ENCODE measurements around the gene RPUSD3.

Gene RPUSD3

GRCh38 chr3:9828801-9829755 lies 14.7 kb downstream of the RPUSD3 start:
- no peak for DNase-seq

DNA sequence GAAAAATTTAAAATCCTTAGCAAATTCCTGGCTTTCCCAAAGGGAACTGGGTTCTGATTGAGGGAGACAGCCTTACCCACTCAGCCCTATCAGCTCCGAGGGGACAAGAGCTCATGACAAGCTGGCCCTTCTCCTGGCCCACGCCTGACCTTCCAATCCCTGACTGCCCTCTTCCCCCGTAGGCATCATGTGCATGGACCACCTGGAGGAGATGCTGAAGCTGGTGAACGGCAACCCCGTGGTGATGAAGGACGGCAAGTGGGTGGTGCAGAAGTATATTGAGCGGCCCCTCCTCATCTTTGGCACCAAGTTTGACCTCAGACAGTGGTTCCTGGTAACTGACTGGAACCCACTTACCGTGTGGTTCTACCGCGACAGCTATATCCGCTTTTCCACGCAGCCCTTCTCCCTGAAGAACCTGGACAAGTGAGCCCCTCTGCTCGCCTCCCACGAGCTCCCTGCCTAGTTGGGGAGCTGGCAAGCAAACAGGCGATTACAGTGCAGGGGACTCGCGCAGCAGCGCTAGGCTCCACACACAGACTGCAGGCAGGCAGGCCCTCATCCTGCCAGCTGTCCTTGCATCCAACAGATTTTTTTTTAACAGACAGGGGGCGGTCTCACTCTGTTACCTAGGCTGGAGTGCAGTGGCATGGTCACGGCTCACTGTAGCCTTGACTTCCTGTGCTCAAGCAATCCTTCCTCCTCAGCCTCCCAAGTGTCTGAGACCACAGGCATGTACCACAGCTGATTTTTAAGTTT lies 16.8 kb downstream of the RPUSD3 start:
- DNase-seq, result no peak

DNA sequence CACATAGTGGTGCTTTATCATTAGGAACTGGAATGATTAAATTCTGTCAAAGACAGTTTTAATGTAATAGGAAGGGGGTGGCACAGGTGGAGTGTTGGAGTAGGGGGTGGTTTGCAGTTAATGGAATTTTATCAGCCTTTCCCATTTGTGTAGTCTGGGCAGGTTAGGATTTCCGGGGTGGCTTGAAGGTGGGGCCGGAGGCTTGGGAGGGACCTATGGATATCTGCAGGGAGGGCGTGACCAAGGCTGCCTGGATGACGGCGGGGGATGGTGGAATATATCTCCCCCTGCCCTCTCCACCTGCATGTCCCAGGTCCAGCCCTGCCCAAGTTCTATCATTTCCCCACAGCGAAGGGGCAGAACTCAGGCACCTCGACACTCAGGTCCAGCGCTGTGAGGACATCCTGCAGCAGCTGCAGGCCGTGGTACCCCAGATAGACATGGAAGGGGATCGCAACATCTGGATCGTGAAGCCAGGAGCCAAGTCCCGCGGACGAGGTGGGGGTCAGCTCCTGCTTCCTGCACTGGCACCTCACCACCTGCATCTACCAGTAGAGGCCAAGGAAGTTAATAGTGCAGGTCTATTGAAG lies 18.3 kb downstream of the RPUSD3 start:
- DNase-seq, result no peak

- DNase-seq, result no peak
These were observed 22.9 kb downstream of the RPUSD3 start for GRCh38 chr3:9820946-9821345.

DNA sequence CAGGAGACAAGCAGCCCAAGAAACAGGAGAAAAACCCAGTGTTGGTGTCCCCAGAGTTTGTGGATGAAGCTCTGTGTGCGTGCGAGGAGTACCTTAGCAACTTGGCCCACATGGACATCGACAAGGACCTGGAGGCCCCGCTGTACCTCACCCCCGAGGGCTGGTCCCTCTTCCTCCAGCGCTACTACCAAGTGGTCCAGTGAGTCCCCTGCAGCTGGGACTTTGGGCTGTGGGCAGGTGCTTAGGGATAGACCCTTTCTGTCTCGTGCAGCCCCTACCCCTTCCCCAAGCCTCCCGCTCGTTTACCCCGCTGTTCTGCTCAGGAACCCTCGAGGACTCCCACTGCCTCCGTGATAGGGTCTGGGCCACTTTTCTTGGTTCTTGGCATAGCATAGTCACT lies 23.3 kb downstream of the RPUSD3 start:
- DNase-seq, result no peak

- DNase-seq, result no peak
These were observed 25.0 kb downstream of the RPUSD3 start for GRCh38 chr3:9818666-9819335.

DNA sequence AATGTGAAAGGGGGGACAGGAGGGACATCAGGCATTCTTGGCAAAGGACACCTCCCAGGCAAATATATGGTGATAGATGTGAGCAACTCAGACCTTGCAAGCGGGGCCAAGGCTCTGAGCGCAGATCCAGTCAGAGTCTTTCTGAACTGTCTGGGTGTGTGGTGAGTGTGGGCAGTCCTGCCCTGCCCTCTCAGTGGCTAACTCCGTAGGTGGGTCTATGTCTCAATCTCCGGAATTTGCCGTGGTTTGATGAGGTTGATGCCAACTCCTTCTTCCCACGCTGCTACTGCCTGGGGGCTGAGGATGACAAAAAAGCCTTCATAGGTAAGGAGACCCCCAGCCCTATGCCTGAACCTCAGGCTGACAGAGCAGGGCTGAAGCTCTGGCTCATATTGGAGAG lies 26.4 kb downstream of the RPUSD3 start:
- DNase-seq, result no peak

GRCh38 chr3:9815986-9816385 lies 27.8 kb downstream of the RPUSD3 start:
- no peak for DNase-seq

DNA sequence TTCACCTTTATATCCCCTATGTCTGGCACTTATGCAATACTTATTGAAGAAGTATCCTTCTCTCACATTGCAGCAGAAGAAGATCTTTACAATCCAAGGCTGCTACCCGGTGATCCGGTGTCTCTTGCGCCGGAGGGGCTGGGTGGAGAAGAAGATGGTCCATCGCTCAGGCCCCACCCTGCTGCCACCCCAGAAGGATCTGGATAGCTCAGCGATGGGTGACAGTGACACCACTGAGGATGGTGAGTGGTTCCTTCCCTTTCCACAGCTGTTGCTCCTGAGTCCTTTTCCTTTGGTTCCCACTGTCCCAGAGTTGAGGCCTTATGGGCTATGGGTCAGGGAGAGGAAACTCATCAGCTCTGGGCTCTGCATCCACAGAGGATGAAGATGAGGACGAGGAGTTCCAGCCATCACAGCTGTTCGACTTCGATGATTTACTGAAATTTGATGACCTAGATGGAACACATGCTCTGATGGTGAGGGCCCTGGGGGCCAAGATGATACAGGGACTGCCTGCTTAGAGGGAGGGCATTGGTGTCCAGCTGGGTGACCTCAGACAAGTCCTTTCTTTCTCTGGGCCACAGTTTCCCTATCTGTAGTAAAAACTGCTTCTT lies 30.8 kb downstream of the RPUSD3 start:
- no peak for DNase-seq

DNA sequence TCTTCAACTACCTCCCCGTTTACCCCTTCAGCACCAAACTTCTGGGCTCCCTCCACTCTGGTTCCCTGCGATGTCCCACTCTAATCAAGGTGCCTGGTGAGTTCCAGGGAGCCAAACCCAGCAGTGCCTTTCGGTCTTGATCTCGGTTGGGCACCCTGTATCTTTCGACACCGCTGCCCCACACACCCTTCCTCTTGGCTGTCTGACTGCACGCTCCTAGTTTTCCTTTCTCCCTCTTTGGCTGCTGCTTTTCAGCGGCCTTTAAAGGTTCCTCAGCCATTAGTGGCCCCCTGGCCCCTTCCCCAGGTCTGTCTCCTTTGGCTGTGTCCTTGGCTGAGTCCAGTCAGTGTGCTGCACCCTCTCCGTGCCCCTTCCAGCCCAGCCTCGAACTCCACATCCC lies 33.0 kb downstream of the RPUSD3 start:
- no peak for DNase-seq

DNA sequence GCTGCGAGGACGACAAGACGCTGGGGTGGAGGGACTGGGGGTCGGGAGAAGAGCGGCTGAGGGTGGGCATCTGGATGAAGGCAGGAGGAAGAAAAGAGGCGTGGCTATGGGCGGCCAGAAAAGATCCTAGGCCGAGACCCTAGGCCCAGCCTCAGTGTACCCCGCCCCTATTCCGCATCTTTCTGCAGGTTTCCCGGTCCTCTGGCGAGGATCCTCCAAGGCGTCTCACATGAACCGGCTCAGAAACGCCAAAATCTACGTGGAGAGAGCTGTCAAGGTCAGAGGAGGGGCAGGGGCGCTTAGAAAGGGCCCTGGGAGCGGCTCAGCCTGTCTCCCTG lies 33.4 kb downstream of the RPUSD3 start:
- no peak for DNase-seq

DNA sequence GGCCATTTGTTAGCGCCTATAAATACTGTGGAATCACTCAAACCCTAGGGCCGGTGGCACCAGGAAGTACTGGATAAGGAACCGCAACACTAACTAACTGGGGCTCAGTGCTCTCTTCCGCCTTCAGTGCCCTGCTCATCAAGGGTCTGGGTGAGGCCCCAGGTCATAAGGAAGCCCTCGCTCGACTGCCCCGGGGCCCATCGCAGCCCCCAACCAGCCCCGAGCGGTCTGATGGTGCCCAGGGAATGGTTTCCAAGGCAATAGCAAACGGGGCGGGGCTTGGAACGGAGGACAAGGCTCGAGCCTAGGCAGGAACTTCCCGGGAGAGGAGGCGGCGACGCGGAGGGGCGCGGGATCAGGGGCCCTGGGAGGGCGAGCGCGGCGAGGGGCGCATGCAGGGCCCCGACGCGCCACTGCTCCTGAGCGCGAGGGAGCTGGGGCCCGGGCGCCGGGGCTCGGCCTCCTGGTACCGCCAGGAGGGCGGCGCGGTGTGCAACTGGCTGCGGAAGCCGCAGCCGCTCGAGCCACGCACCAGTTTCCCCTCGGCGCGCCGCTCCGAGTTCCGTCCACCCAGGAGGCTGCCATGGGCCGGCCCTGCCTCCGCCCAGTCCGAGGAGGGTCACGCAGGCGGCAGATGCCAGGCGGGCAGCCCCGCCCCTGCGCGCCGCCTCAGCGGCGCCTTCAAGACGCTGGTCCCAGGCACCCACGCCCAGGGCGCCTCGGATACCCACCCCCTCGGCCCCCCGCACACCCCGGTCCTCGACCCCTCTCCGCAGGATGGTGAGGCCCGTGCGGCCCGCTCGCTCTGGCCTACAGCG lies 34.0 kb downstream of the RPUSD3 start, which contains the start of gene TTLL3:
Gene TTLL3, plus strand, starts transcription at position 648 of the 818 bp plus-strand sequence. CDS start 400 bp downstream, outside the sequence.
- peak; percentile 54 for DNase-seq

DNA sequence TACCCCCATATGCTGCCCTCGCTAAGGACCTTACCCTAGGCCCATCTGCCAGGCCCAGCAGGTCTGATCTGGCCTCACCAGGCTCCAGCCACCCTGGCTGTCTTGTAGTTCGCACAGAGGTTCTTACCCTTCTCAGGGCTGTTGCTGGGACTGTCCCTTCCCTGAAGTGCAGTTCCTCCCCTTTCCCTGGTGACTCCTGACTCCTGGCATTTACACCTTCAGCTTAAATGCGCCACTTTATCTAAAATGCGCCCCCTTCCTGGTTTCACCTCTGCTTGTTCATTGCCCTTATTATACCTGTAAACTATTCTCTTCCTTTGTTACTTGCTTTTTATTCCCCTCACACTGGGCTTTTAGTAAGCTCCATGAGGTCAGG lies 34.6 kb downstream of the RPUSD3 start:
- no peak for DNase-seq

DNA sequence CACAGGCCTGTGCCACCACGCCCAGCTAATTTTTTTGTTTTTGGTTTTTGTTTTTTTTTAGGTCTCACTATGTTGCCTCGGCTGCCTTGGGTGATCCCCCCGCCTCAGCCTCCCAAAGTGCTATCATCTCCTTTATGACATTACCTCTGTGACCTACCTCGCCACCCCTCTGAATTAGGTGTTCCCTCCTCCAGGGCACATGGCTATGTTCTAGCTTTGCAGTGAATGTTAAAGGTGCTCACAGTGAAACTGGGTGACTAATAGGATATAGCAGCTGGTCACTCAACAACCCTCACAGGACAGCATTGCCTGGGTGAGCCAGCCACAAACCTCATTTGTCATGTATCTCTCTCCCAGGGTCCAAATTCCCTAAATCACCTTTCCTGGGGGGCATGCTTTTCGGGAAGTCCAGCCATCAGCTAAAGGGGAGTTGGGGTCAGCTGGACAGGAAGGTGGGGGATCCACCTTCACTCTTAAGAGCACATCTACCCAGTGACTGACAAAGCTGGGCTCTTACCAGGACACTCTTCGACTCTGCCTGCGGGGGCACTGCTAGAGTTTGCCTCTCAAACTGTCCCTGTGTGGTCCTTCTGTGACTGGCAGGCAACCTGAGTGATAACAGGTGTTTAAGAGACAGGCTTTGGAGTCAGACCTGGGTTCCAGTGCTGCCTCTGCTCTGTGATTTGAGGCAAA lies 35.3 kb downstream of the RPUSD3 start:
- DNase-seq, result peak; percentile 18

DNA sequence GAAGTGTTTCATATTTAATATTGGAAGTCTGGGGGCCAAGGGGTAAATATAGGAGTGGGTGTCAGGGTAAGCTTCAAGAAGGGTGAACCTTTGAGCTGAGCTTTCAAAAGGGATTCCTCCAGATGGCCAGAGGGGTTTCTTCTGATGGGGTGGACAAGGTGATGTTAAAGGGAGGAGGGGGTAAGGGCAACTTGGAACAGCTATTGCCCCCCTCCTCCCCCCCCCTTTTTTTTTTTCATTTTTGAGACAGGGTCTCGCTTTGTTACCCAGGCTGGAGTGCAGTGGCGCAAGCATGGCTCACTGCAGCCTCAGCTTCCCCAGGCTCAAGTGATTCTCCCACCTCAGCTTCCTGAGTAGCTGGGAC lies 35.8 kb downstream of the RPUSD3 start:
- DNase-seq, result no peak

DNA sequence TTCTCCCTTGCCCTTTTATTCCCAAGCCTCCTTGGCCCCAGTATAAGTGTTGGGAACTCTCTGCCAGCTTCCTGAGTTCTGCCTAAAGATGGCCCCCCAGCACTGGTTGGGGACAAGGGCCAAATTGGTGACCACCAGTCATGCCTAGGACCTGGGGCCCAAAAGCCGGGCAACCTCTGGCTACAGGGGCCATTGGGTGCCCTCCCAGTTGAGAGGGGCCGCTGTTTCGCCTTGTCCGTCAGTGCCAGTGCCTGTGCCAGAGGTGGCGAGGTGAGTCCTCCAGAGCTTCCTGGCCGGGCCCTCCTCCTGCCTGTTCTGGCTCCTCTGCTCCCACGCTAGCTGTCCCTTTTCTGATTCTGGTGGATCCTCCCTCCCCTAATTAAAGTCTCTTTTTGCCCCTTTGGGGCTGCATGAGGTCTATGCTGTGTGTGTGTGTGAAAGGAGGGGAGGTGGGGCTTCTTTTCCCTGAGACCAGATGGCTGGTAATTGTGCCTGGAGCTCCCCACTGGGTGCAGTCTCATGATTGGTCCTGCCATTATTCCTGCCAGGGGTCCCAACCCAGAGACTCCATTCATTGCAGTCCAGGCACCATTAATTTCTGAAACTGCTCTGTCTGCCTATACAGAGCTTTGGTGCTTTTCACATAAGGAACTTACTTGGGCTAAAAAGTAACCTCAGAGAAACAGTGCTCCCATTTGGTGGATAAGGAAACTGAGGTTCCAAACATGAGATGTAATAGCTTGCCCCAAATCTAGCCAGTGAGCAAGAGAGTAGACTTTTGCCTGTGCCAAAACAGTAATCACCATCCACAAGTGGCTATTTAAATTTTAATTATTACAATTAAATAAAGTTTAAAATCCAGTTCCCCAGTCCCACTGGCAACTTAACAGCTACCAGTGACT lies 36.9 kb downstream of the RPUSD3 start:
- peak; percentile 21 for DNase-seq

- DNase-seq, result no peak
These were observed 37.7 kb downstream of the RPUSD3 start for GRCh38 chr3:9806137-9806536.

- no peak for DNase-seq
These were observed 38.8 kb downstream of the RPUSD3 start for GRCh38 chr3:9804996-9805395.

DNA sequence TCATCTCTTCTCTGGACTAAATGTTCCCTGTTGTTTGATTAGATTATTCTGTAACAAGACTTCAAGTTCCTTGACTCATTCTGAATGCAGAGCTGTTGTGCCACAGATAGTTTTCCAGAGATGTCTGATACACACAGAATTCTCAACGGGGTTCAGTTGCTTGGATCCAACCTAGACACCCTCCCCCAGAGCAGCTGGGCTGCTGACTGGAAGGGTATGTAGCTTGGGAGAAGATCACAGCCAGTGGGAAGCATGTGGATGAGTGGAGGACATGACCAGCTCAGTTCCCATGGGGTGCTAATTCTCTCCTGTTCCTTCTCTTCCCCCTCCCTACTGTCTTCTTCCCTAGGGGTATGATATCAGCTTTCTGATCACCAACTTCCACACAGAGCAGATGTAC lies 40.3 kb downstream of the RPUSD3 start:
- no peak for DNase-seq

GRCh38 chr3:9800529-9800928 lies 43.3 kb downstream of the RPUSD3 start:
- DNase-seq, result no peak
